GM23338 (cell line): ENCODE data around the gene MAPK13. TPM values are rescaled to one million over a fixed set of nuclear protein-coding genes. Genes with fewer than 3 reads are reported as not detected.

Source experiments
- ATAC-seq: fragments of 200-7000 bp; cut with Tn5 transposase; 3 replicates; pipeline ENCODE4 v1.9.1; 2020
- DNase-seq: peaks from one replicate; pipeline ENCODE4 v3.0.0-alpha.2; 2015; ENCODE audit warnings: low spot score
- H2AFZ ChIP-seq: fragments of 200-600 bp; sonication (generic); 2 replicates; pipeline ENCODE4 v1.8.0; 2016; ENCODE audit warnings: antibody characterized with exemption, mild to moderate bottlenecking, moderate library complexity
- H3F3A ChIP-seq: fragments of 200-600 bp; sonication (generic); replicated peaks from 2 replicates; pipeline ENCODE4 v1.8.0; 2017; ENCODE audit warnings: antibody characterized with exemption, mixed run types, low read depth
- H3K27ac ChIP-seq: fragments of 200-600 bp; sonication (generic); 2 replicates; pipeline ENCODE4 v1.6.1; 2016; ENCODE audit warnings: low read depth
- H3K27me3 ChIP-seq: fragments of 200-600 bp; sonication (generic); 2 replicates; pipeline ENCODE4 v1.8.0; 2016; ENCODE audit warnings: mild to moderate bottlenecking, mixed run types, moderate library complexity; ENCODE audit not compliant: insufficient read depth
- H3K36me3 ChIP-seq: fragments of 200-600 bp; sonication (generic); 2 replicates; pipeline ENCODE4 v1.8.0; 2016; ENCODE audit warnings: mild to moderate bottlenecking; ENCODE audit not compliant: insufficient read depth
- H3K4me1 ChIP-seq: fragments of 200-600 bp; sonication (generic); 2 replicates; pipeline ENCODE4 v1.8.0; 2016; ENCODE audit warnings: mild to moderate bottlenecking, moderate library complexity; ENCODE audit not compliant: insufficient read depth
- H3K4me2 ChIP-seq: fragments of 200-600 bp; sonication (generic); 2 replicates; pipeline ENCODE4 v1.7.1; 2017; ENCODE audit warnings: mixed run types
- H3K4me3 ChIP-seq: fragments of 200-600 bp; sonication (generic); 2 replicates; pipeline ENCODE4 v1.6.1; 2016; ENCODE audit warnings: mixed run types
- H3K79me2 ChIP-seq: fragments of 200-600 bp; sonication (generic); replicated peaks from 2 replicates; pipeline ENCODE4 v1.8.0; 2017; ENCODE audit warnings: mild to moderate bottlenecking; ENCODE audit not compliant: insufficient read depth
- H3K9me2 ChIP-seq: fragments of 200-600 bp; sonication (generic); 2 replicates; pipeline ENCODE4 v1.8.0; 2017; ENCODE audit not compliant: insufficient read depth
- H4K20me1 ChIP-seq: fragments of 200-600 bp; sonication (generic); replicated peaks from 2 replicates; pipeline ENCODE4 v1.8.0; 2017; ENCODE audit warnings: mild to moderate bottlenecking; ENCODE audit not compliant: insufficient read depth
- H3K27ac Mint-ChIP-seq: 2 replicates; pipeline ENCODE4 v1.8.0; 2020; ENCODE audit warnings: inconsistent platforms, mild to moderate bottlenecking, moderate library complexity, mixed read lengths
- H3K27me3 Mint-ChIP-seq: 3 replicates; pipeline ENCODE4 v1.8.0; 2022; ENCODE audit warnings: low read depth, mild to moderate bottlenecking, moderate library complexity, mixed read lengths, inconsistent platforms; ENCODE audit not compliant: insufficient read depth, poor library complexity
- H3K36me3 Mint-ChIP-seq: 3 replicates; pipeline ENCODE4 v1.8.0; 2021; ENCODE audit warnings: low read depth, mild to moderate bottlenecking, inconsistent platforms, moderate library complexity, mixed read lengths
- H3K4me1 Mint-ChIP-seq: 3 replicates; pipeline ENCODE4 v1.8.0; 2020; ENCODE audit warnings: mild to moderate bottlenecking, inconsistent platforms, mixed read lengths
- H3K4me3 Mint-ChIP-seq: 3 replicates; pipeline ENCODE4 v1.8.0; 2021; ENCODE audit warnings: moderate library complexity, mild to moderate bottlenecking, inconsistent platforms, mixed read lengths
- H3K9me3 Mint-ChIP-seq: 3 replicates; pipeline ENCODE4 v1.8.0; 2020; ENCODE audit warnings: moderate library complexity, mild to moderate bottlenecking, inconsistent platforms, mixed read lengths
- ETS1 ChIP-seq: IDR thresholded peaks from 2 replicates; pipeline ENCODE4 v1.6.1; 2016; ENCODE audit warnings: antibody characterized with exemption
- POLR2AphosphoS5 ChIP-seq: IDR thresholded peaks from 2 replicates; pipeline ENCODE4 v1.6.1; 2016; ENCODE audit warnings: antibody characterized with exemption, low read depth
- ZNF462 ChIP-seq: fragments of 250-450 bp; sonication (Bioruptor Pico); IDR thresholded peaks from 2 replicates; pipeline ENCODE4 v1.5.0; 2020; ENCODE audit warnings: mild to moderate bottlenecking, moderate library complexity
- long read RNA-seq: library from polyadenylated mRNA; unstranded; transcript quantifications from one replicate; pipeline ENCODE4 v2.0.0, GENCODE V29; 2020; ENCODE audit not compliant: unreplicated experiment
- polyA plus RNA-seq: library from polyadenylated mRNA; unstranded; fragments of >200 nt; fragmentation: Nextera tagmentation; extraction: Ambion mirVana; gene quantifications from 2 replicates; pipeline ENCODE4 v1.2.1, GENCODE V29; 2016
- total RNA-seq: library from RNA; depleted of rRNA; stranded (reverse); fragments of >200 nt; shearing (Covaris generic); gene quantifications from 2 replicates; pipeline ENCODE4 v1.2.3, GENCODE V29; 2014; rRNA removed

The MAPK13 gene
- total RNA-seq (7.7 and 12.3 TPM in 2 replicates), polyA plus RNA-seq (6.3 TPM in 2 replicates)
- long read RNA-seq, partial matches to known transcripts = 0 of 3 reads
- long read RNA-seq, other reads (novel, unspliced or antisense) = 2 of 3 reads

GRCh38 chr6:36129941-36130666, at the start of gene MAPK13:
TSS of gene MAPK13 (plus strand) at chr6:36130513. CDS start at chr6:36130583, 70 bp downstream.
- Mint-ChIP-seq H3K4me1 (peaks cover 31% of the 10 kb centered on the region), H3K4me3 (peak within 1 kb of the TSS; percentile 72), H3K27ac (no peak within 1 kb of the TSS; the same call in 1 of the 2 replicates), H3K9me3 (peaks cover 2% of the 10 kb centered on the region; the same call in 1 of the 3 replicates), H3K36me3 (no peaks in the 10 kb centered on the region), H3K27me3 (peaks cover 10% of the 10 kb centered on the region)
- Histone ChIP-seq H3K4me2 (peak within 1 kb of the TSS; percentile 90), H3K4me3 (peak within 1 kb of the TSS; percentile 66), H3F3A (no peaks in the 10 kb centered on the region), H3K27me3 (peaks cover 14% of the 10 kb centered on the region; the same call in 1 of the 2 replicates), H4K20me1 (no peaks in the 10 kb centered on the region), H2AFZ (peak within 1 kb of the TSS; percentile 95), H3K9me2 (no peaks in the 10 kb centered on the region), H3K27ac (no peak within 1 kb of the TSS), H3K36me3 (no peaks in the 10 kb centered on the region), H3K4me1 (peaks cover 23% of the 10 kb centered on the region), H3K79me2 (no peaks in the 10 kb centered on the region)
- TF ChIP-seq ETS1 (no peak), ZNF462 (CRISPR knock-in tag) (no peak), POLR2AphosphoS5 (no peak; the same call in 1 of the 2 replicates)
- ATAC-seq (peak; percentile 52), DNase-seq (peak; percentile 67)
